Esophagus squamous epithelium (tissue), 5 donors: ENCODE measurements around the gene INPPL1. TPM values are rescaled to one million over a fixed set of nuclear protein-coding genes. Genes with fewer than 3 reads are reported as not detected.

Experiments used
- DNase-seq: peaks from one replicate; lab custom pipeline; 2025; lab: John Stamatoyannopoulos, UW
- H3K27ac ChIP-seq, 4 donors: fragments of 200-600 bp; sonication (generic); one replicate each; pipeline ENCODE4 v1.5.1; 2016 to 2019; ENCODE audit warnings: mild to moderate bottlenecking in 1 of 4
- H3K27me3 ChIP-seq, 4 donors: fragments of 200-600 bp; sonication (generic); 1 replicate in 3 of 4; 2 replicates in 1 of 4; pipeline versions ENCODE4 v1.5.1 to v1.6.0; 2017 to 2021; ENCODE audit warnings: antibody characterized with exemption in 1 of 4
- H3K36me3 ChIP-seq, 3 donors: fragments of 200-600 bp; sonication (generic); one replicate each; pipeline ENCODE4 v1.5.1; 2016 to 2019
- H3K4me1 ChIP-seq, 3 donors: fragments of 200-600 bp; sonication (generic); one replicate each; pipeline ENCODE4 v1.5.1; 2017 to 2019
- H3K4me3 ChIP-seq, 4 donors: fragments of 200-600 bp; sonication (generic); 1 replicate in 3 of 4; 2 replicates in 1 of 4; pipeline ENCODE4 v1.5.1; 2016 to 2019; ENCODE audit warnings: mild to moderate bottlenecking in 2 of 4, moderate library complexity in 1 of 4
- H3K9me3 ChIP-seq, 3 donors: fragments of 200-600 bp; sonication (generic); one replicate each; pipeline ENCODE4 v1.5.1; 2016 to 2019
- POLR2A ChIP-seq, 4 donors: fragments of 450-650 bp; IDR thresholded peaks; one replicate each; pipeline ENCODE4 v1.6.1; 2017; ENCODE audit warnings: antibody characterized with exemption in 4 of 4, mild to moderate bottlenecking in 4 of 4, moderate library complexity in 3 of 4
- WGBS, 2 donors: methylation state at CpG; one replicate each; pipeline ENCODE4 v1.1.5; 2018; 5-methylcytosine and 5-hydroxymethylcytosine counted together
- intact Hi-C: fragments of 100-400 bp; cut with DNase I; formaldehyde crosslinking; loops from one replicate; pipeline ENCODE4 v1.15.0; 2022
- total RNA-seq, 4 donors: library from RNA; depleted of rRNA; stranded (reverse); fragments of >200 nt; gene quantifications; one replicate each; pipeline ENCODE4 v1.1.0, GENCODE V29; 2016
- TF ChIP-seq, protein P1 (sequence below), 6 experiments: fragments of 450-650 bp in 4 of 6; fragments of 200-600 bp in 2 of 6; sonication (generic) in 2 of 6; IDR thresholded peaks; one replicate each; pipeline ENCODE4 v1.5.1; 2016 to 2019; ENCODE audit warnings: antibody characterized with exemption in 6 of 6, mild to moderate bottlenecking in 4 of 6, moderate library complexity in 4 of 6
- donor health status: DM: yes; HTN: yes; CAD: no.

INPPL1 gene
- total RNA-seq, 4 donors from 2014 or later, result 22.4 to 61.2 (median 26.3) TPM

DNA sequence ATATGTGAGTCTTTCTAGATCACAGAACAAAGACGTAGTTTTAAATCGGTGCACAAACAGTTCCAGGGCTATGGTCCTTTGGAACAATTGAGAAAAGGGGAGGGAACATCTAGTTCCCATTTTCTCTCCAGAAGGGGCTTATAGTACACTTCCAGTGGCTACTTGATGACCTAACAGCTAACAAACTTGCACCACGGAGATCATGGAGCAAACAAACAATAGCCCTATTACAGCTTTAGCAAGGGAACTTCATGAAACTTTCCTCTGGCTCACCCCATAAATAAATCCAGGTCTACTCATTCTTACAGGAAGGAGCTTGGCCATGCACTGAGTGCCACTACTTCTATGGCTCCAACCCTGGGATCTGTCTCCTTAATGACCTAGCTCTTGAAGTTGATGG, 16.3 kb upstream of the INPPL1 start:
- peaks cover 0 to 8% (median 0%) of the 10 kb centered on the region in 4 donors for H3K27me3 ChIP-seq
- TF ChIP-seq, protein P1, sequence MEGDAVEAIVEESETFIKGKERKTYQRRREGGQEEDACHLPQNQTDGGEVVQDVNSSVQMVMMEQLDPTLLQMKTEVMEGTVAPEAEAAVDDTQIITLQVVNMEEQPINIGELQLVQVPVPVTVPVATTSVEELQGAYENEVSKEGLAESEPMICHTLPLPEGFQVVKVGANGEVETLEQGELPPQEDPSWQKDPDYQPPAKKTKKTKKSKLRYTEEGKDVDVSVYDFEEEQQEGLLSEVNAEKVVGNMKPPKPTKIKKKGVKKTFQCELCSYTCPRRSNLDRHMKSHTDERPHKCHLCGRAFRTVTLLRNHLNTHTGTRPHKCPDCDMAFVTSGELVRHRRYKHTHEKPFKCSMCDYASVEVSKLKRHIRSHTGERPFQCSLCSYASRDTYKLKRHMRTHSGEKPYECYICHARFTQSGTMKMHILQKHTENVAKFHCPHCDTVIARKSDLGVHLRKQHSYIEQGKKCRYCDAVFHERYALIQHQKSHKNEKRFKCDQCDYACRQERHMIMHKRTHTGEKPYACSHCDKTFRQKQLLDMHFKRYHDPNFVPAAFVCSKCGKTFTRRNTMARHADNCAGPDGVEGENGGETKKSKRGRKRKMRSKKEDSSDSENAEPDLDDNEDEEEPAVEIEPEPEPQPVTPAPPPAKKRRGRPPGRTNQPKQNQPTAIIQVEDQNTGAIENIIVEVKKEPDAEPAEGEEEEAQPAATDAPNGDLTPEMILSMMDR (IDR thresholded peaks at IDR 0.05), result no peak
- TF ChIP-seq POLR2A (IDR thresholded peaks at IDR 0.05), result no peak
- no peak overlapping the region for H3K27ac ChIP-seq
- intact Hi-C loops, result no loop called here
- H3K4me3 ChIP-seq, result no peak overlapping the region
- peaks cover 0 to 6% (median 0%) of the 10 kb centered on the region in 3 donors for H3K9me3 ChIP-seq
- no peaks in the 10 kb centered on the region for H3K36me3 ChIP-seq
- DNase-seq, result no peak
- 75 to 76% methylated on average over 3 of the region's 3 CpGs for WGBS, 2 donors
- no peaks in the 10 kb centered on the region for H3K4me1 ChIP-seq

DNA sequence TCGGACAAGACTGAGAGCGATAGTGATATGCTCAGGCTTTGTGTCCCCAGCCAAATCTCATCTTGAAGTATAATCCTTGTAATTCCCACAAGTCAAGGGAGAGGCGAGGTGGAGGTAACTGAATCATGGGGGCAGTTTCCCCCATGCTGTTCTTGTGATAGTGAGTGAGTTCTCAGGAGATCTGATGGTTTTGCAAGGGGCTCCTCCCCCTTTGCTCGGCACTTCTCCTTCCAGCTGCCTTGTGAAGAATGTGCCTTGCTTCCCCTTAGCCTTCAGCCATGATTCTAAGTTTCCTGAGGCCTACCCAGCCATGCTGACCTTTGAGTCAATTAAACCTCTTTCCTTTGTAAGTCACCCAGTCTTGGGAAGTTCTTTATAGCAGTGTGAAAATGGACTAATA, 15.5 kb upstream of the INPPL1 start:
- TF ChIP-seq, protein P1 (IDR thresholded peaks at IDR 0.05), result no peak
- TF ChIP-seq POLR2A (IDR thresholded peaks at IDR 0.05), result no peak
- peaks cover 0 to 8% (median 0%) of the 10 kb centered on the region in 4 donors for H3K27me3 ChIP-seq
- H3K4me1 ChIP-seq, result no peaks in the 10 kb centered on the region
- DNase-seq, result no peak
- H3K4me3 ChIP-seq, result no peak overlapping the region
- no peaks in the 10 kb centered on the region for H3K36me3 ChIP-seq
- H3K9me3 ChIP-seq, result peaks cover 0 to 6% (median 0%) of the 10 kb centered on the region in 3 donors
- intact Hi-C loops, result no loop called here
- H3K27ac ChIP-seq, result no peak overlapping the region
- 82 to 84% methylated on average over 4 of the region's 4 CpGs for WGBS, 2 donors

DNA sequence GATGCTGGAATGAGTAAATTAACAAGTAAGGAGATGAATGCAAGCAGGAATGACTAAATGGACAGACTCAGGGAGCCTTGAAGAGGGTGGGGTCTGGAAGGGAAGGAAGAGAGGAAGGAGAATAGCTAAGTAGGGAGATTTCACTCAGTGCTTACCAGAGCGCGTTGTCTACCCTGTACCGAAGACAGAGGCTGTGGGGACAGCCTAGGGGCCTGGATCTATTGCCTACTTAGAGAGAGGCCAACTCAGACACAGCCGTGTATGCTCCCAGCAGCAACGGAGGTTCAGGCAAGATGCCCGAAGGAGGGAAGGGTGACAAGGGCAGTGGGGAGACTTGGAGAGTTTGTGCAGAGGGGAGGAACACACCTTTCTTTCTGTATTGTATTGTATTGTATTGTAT, 7.9 kb upstream of the INPPL1 start, which contains the start of gene FOLR2:
TSS of gene FOLR2 (plus strand) at position 157 of the 400 bp plus-strand sequence. CDS start 1,791 bp downstream, outside the sequence.
- H3K4me3 ChIP-seq, result peak within 1 kb of the TSS in 1 of 4 donors; percentile 10
- peaks cover 0 to 17% (median 0%) of the 10 kb centered on the region in 4 donors for H3K27me3 ChIP-seq
- 76 to 85% methylated on average over 6 of the region's 6 CpGs for WGBS, 2 donors
- H3K36me3 ChIP-seq, result no peaks in the 10 kb centered on the region
- no peaks in the 10 kb centered on the region for H3K9me3 ChIP-seq
- TF ChIP-seq POLR2A (IDR thresholded peaks at IDR 0.05), result no peak
- TF ChIP-seq, protein P1 (IDR thresholded peaks at IDR 0.05), result no peak
- no peaks in the 10 kb centered on the region for H3K4me1 ChIP-seq
- DNase-seq, result no peak
- peak within 1 kb of the TSS in 1 of 4 donors; percentile 19 for H3K27ac ChIP-seq
- intact Hi-C loops, result no loop called here

DNA sequence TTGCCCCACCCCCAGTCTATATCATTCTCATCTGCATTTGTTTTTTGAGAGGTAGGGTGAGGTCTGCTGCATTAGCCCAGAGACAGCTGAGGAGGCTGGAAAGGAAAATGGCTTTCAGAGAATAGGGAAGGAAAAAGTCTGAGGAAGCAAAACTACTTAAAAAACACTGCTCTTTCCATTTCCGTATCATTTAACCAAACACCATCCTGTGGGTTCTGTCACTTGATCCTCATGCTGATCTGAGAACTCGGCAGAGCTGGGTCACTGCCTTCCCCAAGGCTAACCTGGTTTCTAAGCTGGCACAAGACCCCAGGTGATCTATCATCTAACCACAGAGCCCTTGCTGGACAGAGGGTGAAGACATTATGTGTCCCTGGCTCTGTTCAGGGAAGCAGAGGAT, 6.7 kb upstream of the INPPL1 start:
- no peak for DNase-seq
- Histone ChIP-seq H3K4me1 (peaks cover 3 to 10% (median 10%) of the 10 kb centered on the region in 3 donors), H3K27ac (peak overlapping the region in 1 of 4 donors; percentile 7), H3K36me3 (no peaks in the 10 kb centered on the region), H3K9me3 (no peaks in the 10 kb centered on the region), H3K4me3 (peak overlapping the region in 1 of 4 donors; percentile 10), H3K27me3 (peaks cover 0 to 17% (median 0%) of the 10 kb centered on the region in 4 donors)
- TF ChIP-seq, protein P1 (IDR thresholded peaks at IDR 0.05), result no peak
- no peak for TF ChIP-seq POLR2A (IDR thresholded peaks at IDR 0.05)
- WGBS, 2 donors, result 14 to 23% methylated on average over 2 of the region's 2 CpGs
- intact Hi-C loops, result no loop called here

DNA sequence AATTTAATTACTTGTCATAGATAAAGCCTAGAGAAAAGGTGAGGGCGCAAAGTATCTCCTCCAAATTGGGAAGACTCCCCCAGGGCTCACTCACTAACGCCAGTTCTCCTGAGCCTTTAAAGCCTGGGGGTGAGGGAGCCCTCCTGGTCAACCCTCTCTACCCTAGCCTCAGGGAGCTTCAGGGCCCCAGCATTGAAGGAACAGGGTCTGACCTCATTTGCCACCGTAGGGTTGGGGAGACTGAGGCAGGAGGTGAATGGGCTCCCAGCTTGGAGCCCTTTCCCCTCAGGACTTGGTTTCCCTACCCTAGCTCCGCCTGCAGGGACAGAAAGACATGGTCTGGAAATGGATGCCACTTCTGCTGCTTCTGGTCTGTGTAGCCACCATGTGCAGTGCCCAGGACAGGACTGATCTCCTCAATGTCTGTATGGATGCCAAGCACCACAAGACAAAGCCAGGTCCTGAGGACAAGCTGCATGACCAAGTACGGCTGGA, 6.3 kb upstream of the INPPL1 start:
- peaks cover 3 to 12% (median 10%) of the 10 kb centered on the region in 3 donors for H3K4me1 ChIP-seq
- no peak overlapping the region for H3K4me3 ChIP-seq
- intact Hi-C loops, result no loop called here
- H3K36me3 ChIP-seq, result no peaks in the 10 kb centered on the region
- peaks cover 0 to 17% (median 0%) of the 10 kb centered on the region in 4 donors for H3K27me3 ChIP-seq
- TF ChIP-seq, protein P1 (IDR thresholded peaks at IDR 0.05), result no peak
- no peak for TF ChIP-seq POLR2A (IDR thresholded peaks at IDR 0.05)
- DNase-seq, result no peak
- H3K27ac ChIP-seq, result peak overlapping the region in 1 of 4 donors; percentile 7
- WGBS, 2 donors, result 88 to 100% methylated on average over 2 to 5 of the region's 5 CpGs
- no peaks in the 10 kb centered on the region for H3K9me3 ChIP-seq
